Left renal pelvis (tissue), 4 donors: ENCODE measurements around the gene NOL9. TPM values are rescaled to one million over a fixed set of nuclear protein-coding genes. Genes with fewer than 3 reads are reported as not detected.
"Not testable (repeated sequence)": the region's sequence is repeated elsewhere in the genome, so short reads cannot be mapped to it uniquely, and the experiment has no call there.

Experiments used
- DNase-seq, 4 donors: peaks; one replicate each; pipeline ENCODE4 v3.0.0-alpha.2; 2013; ENCODE audit warnings: low read depth in 4 of 4, low spot score in 3 of 4
- polyA plus RNA-seq, 4 donors: library from polyadenylated mRNA; unstranded; fragments of 120-200 nt; gene quantifications; one replicate each; pipeline ENCODE4 v1.2.1, GENCODE V29; 2013; ENCODE audit not compliant: insufficient read length in 4 of 4

Gene NOL9
- polyA plus RNA-seq, 4 donors, result 15.5 to 23.1 (median 19.3) TPM

- no peak for DNase-seq
Observed at GRCh38 chr1:6506210-6507036, 47.9 kb downstream of the NOL9 start.

DNA sequence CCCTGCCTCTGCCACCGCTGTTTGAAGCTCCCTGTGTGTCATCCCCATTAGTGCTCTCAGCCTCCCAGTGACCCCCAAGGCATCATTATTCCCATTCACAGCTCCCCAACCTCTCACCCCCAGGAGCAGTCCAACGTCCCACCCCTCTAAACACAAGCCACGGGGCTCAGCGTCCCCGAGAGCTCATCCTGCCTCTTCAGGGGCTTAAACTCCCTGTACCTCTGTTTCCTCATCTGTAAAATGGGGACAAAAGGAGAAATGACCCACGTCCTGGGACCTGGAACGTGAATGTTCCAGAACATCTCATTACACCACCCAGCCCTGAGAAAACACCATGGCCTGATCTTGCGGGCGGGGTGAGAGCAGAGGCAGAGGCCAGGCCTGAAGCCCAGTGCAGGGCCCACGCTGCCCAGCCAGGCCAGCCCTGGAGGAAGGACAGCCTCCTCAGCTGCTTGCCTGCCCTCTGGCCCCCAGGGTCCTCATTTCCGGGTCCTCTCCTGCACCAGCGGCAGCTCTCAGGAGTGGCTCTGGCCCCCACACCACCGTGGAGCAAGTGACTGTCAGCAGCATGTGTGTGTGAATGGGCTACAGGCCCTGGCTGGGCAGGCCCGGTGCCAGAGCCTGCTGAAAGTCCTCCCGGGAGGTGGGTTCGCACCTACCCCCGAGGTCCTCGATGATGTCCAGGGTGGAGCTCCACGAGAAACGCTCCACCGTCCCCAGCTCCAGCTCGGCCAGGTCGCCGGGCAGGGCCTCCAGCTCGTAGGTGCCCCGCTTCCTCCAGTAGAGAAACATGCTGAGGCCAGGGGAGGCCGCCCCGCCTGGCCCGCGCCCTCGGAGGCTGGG lies 48.7 kb downstream of the NOL9 start:
- no peak for DNase-seq

DNA sequence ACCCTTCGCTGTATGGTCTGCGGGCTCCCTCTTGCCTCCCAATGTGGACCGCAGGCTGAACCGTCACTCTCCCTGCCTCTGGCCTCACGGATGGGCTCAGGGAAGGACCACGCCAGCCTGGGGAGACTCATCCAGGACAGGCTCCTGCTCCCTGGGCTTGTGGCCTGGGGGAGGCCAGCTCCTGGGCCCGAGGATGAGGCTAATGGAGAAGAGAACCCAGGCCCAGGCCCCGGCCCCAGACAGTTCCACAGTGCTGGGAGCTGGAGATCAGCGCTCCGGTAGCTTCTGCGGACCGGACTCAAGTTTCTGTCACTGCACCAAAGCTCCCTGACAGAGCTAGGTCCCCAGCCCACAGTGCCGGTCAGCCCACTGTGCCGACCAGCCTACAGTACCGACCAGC lies 49.4 kb downstream of the NOL9 start:
- no peak for DNase-seq

DNA sequence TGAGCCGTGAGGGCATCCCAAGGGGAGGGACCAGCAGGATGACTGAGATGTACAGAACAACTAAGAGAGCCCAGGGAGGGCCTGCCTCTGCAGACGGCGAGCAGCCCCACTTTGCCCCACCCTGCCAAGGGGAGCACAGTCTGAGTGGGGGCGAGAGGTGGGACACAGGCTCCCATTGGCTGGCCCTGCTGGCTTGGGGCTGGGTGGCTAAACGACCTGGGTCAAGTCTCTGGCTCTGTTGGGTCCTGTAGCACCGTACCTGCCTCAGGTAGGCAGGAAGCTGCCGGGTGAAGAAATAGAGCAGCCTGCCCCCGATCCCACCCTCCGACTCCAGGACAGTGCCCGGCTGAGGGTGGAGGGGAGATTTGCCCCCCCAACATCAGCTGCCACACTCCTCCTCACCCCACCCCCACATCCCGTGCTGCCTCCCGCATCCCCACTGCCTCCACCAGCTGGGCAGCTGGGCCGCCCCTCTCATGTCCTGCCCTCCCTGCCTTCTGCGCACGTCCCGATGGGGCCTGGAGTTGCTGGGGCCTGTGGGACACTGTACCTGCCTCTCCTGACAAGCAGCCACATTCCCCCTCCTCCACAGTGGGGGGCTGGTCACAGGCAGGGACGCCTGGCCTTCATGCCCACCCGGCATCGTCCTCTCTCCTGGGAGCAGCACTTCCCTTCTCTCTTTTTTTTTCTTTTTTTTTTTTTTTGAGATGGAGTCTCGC lies 50.3 kb downstream of the NOL9 start:
- no peak for DNase-seq

DNA sequence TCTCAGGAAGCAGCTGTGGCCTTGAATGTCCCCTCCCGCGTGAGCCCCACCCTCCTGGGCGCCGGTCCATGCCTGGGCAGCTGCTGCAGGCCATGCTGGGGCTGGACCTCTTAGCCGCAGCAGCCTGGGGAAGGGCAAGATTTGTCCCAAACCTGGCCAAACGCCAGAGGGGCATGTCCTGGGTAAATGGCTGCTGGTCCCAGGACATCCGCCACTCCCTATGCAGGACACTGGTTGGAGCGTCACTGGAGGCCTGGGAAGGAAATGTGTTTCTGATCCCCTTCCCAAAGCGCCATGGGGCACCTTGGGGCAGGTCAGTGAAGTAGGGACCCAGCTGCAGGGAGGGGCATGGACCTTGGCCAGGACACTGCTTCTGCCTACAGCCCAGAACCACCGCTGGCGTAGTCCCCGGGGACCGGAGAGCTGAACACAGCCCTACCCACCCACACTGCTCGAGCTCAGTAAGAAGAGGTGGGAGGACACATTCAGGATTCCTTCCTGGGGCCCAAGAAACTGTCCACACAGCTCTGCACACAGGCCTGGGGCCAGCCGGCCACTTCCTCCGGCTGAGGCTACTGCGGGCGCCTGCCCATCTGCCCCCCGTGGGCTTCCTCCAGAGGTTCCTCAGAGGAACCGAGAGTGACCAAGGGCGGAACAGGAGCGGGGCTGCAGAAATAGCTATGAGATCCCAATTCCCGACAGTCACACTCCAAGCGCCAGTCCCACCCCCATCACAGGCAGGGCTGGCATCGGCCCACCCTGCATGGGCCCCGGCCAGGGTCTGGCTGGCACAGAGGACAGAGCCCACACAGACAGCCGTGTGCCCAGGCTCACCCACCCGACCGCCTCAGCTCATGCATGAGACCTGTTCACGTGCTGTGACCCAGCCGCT lies 52.1 kb downstream of the NOL9 start:
- no peak for DNase-seq

- DNase-seq, result no peak
Observed at GRCh38 chr1:6501279-6501813, 53.0 kb downstream of the NOL9 start.

GRCh38 chr1:6500544-6501278 lies 53.6 kb downstream of the NOL9 start:
- DNase-seq, result no peak

DNA sequence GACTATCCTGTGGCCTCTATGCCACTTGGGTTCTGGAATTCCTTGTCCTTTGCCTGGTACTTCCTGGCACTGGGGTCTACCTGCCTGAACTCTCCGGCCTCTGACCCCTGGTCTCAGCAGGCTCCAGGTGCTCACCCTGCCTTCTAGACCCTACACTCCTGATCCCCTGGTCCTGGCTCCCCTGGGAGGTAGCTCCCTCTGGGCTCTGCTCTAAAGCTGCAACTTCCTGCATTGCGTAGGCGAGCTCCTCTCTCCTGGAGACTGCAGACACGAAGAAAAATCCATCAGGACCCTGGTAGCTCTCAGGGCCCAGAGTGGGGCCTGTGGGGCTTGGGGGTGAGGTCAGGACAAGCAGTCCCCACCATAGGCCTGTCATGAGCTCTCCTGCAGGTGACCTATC lies 55.0 kb downstream of the NOL9 start:
- DNase-seq, result no peak

DNA sequence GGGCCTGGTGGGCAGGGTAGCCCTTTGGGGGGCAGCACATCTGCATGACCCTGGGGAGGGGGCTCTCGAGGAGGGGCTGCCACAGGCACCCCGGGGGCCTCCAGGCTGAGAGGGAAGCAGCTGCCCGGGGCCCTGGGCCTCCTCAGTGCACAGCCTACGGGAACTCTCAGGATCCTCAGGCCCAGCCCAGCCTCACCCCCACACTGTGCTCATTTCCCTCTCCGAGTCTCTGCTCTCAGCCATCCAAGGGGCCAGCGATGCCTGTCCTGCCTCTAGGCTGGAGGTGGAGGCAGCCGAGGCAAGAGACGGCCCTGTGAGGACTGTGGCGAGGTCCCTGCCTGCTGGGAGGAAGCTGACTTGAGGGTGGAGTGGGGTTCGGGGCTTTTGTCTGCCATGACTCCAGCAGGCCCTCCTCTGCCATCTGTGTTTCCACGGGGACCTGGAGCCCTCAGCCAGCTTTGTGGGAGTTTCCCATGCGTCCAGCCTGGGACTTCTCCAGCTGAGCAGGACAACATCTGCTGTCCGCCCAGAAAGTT lies 55.7 kb downstream of the NOL9 start:
- no peak for DNase-seq

- no peak for DNase-seq
Observed at GRCh38 chr1:6497867-6498575, 56.3 kb downstream of the NOL9 start.

DNA sequence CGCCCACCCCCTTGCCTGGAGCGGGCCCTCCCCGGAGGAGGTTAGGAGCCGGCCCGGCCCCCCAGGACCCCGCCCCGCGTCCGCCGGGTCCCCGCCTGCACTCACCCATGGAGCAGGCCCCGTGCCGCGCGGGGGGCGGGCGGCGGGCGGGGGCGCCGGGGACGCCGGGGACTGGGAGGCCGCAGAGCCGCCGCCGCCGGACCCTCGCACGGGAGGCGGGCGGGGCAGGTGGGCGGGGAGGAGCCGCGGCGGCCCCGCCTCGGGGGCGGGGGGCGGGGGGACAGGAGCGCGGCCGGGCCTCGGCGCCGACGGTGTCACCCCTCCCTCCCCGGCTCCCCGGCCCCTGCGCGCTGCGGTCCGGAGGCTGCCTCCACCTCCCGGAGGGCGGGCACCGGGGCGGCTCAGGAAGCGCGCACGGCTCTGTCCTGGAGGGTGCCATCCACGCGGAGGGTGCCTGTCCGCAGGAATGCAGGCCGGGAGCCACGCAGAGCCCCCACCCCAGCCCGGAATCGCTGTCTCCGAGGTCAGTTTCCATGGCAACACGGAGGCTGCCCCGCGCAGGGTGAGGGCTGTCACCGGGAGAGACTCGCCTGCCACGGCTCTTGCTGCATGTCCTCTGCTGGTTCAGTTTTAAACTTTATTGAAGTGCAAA lies 57.0 kb downstream of the NOL9 start:
- DNase-seq, result no peak

DNA sequence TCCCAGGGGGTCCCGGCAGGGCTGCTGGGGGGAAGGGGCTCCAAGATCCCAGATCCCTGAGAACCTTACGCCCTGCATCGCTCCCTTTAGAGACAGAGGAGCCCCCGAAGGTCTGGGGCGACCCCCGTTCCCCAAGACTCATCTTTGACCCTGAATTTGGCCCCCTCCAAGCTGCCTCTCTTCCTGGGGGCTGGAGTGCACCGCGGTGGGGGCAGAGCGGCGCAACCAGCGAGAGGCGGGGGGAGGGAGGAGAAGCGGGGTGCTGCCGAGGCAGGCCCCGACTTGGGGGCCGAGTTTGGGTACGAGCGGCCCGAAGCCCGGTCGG lies 57.5 kb downstream of the NOL9 start:
- DNase-seq, result no peak

DNA sequence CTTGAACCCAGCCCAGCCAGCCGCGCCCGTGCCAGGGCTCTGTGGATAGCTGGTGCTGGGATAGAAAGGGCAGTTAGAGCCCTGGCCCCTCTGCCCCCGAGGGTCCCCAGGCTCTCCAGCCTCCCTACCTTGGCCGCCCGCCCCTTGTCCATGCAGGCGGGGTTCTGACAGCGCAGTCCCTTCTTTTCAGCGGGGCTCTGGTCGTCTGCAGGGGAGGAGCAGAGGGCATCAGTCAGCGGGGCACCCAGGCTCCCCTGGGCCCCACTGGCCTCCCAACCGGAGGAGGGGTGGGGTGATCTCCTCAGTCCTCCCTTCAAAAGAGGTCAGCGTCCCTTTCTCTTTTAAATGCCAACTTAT lies 58.0 kb downstream of the NOL9 start:
- no peak for DNase-seq

GRCh38 chr1:6495540-6496364 lies 58.6 kb downstream of the NOL9 start:
- no peak for DNase-seq

- no peak for DNase-seq
Observed at GRCh38 chr1:6495041-6495441, 59.3 kb downstream of the NOL9 start.

DNA sequence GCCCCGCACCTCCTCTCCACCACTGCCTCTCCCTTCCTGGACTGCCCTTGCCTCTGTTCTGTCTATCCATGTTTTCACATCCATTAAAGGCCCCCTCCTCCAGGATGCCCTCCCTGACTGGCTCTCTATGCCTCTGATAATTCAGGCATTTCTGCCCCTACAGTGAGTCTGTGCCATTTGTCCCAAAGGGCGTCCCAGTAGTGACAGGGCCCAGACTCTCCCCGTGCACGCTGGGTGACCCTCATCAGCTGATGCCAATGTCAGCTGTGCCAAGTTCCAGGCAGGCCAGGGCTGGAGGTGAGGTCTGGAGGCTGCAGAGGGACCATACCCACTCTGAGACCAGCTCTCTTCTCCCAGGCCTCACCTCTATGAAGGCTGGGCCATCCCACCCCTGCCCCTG lies 59.7 kb downstream of the NOL9 start:
- no peak for DNase-seq

- not testable (repeated sequence) for DNase-seq
Observed at GRCh38 chr1:6493834-6494223, 60.5 kb downstream of the NOL9 start.
